H9 (cell line): ENCODE results near the gene HNRNPLL. TPM values are rescaled to one million over a fixed set of nuclear protein-coding genes. Genes with fewer than 3 reads are reported as not detected.

Experiments
- DNase-seq: peaks from one replicate; pipeline ENCODE4 v3.0.0-alpha.2; 2017
- H2AFZ ChIP-seq: one replicate; pipeline ENCODE4 v1.6.1; 2013; ENCODE audit warnings: mild to moderate bottlenecking, low read length, control low read depth, moderate library complexity
- H2AK5ac ChIP-seq: 2 replicates; pipeline ENCODE4 v1.6.1; 2013; ENCODE audit warnings: low read length, control low read depth, mixed read lengths; ENCODE audit not compliant: insufficient read length
- H2BK120ac ChIP-seq: one replicate; pipeline ENCODE4 v1.6.1; 2013; ENCODE audit warnings: low read depth, mild to moderate bottlenecking, low read length, control low read depth, inconsistent platforms; ENCODE audit not compliant: poor library complexity, severe bottlenecking
- H2BK12ac ChIP-seq: 2 replicates; pipeline ENCODE4 v1.6.1; 2013; ENCODE audit warnings: low read length, control low read depth, mixed read lengths, low read depth; ENCODE audit not compliant: insufficient read length
- H2BK15ac ChIP-seq: 2 replicates; pipeline ENCODE4 v1.6.1; 2013; ENCODE audit warnings: low read depth, low read length, control low read depth
- H2BK20ac ChIP-seq: one replicate; pipeline ENCODE4 v1.6.1; 2013; ENCODE audit warnings: low read depth, mild to moderate bottlenecking, low read length, control low read depth, inconsistent platforms; ENCODE audit not compliant: poor library complexity, severe bottlenecking
- H2BK5ac ChIP-seq: 2 replicates; pipeline ENCODE4 v1.6.1; 2013; ENCODE audit warnings: low read length, control low read depth, mixed read lengths; ENCODE audit not compliant: insufficient read length
- H3K14ac ChIP-seq: 2 replicates; pipeline ENCODE4 v1.6.1; 2013; ENCODE audit warnings: low read length, control low read depth; ENCODE audit not compliant: insufficient read depth
- H3K18ac ChIP-seq: 2 replicates; pipeline ENCODE4 v1.6.1; 2013; ENCODE audit warnings: low read depth, mild to moderate bottlenecking, mixed read lengths, low read length, control low read depth; ENCODE audit not compliant: insufficient read length
- H3K23ac ChIP-seq: 2 replicates; pipeline ENCODE4 v1.6.1; 2013; ENCODE audit warnings: low read length, control low read depth, mixed read lengths, low read depth; ENCODE audit not compliant: insufficient read length
- H3K23me2 ChIP-seq: 2 replicates; pipeline ENCODE4 v1.6.1; 2013; ENCODE audit warnings: low read depth, mild to moderate bottlenecking, mixed read lengths, low read length, control low read depth; ENCODE audit not compliant: insufficient read length, poor library complexity, severe bottlenecking
- H3K27ac ChIP-seq: 2 replicates; pipeline ENCODE4 v1.5.1; 2013; ENCODE audit warnings: low read length, control low read depth, mixed read lengths, low read depth; ENCODE audit not compliant: insufficient read length
- H3K27me3 ChIP-seq: 2 replicates; pipeline ENCODE4 v1.6.1; 2013; ENCODE audit warnings: low read length, control low read depth, inconsistent platforms; ENCODE audit not compliant: insufficient read depth
- H3K4ac ChIP-seq: 2 replicates; pipeline ENCODE4 v1.6.1; 2013; ENCODE audit warnings: low read depth, mild to moderate bottlenecking, control low read depth, inconsistent platforms, low read length, moderate library complexity
- H3K4me1 ChIP-seq: 2 replicates; pipeline ENCODE4 v1.6.1; 2013; ENCODE audit warnings: low read length, control low read depth, inconsistent platforms; ENCODE audit not compliant: insufficient read depth
- H3K4me2 ChIP-seq: 2 replicates; pipeline ENCODE4 v1.6.1; 2013; ENCODE audit warnings: low read length, control low read depth, mixed read lengths; ENCODE audit not compliant: insufficient read length, insufficient read depth
- H3K56ac ChIP-seq: 2 replicates; pipeline ENCODE4 v1.6.1; 2013; ENCODE audit warnings: low read depth, mild to moderate bottlenecking, mixed read lengths, low read length, control low read depth; ENCODE audit not compliant: insufficient read length
- H3K79me1 ChIP-seq: 2 replicates; pipeline ENCODE4 v1.6.1; 2013; ENCODE audit warnings: low read depth, mild to moderate bottlenecking, moderate library complexity, low read length, control low read depth, inconsistent platforms; ENCODE audit not compliant: insufficient read depth, poor library complexity, severe bottlenecking
- H3K79me2 ChIP-seq: 2 replicates; pipeline ENCODE4 v1.6.1; 2013; ENCODE audit warnings: low read length, control low read depth, inconsistent platforms; ENCODE audit not compliant: insufficient read depth
- H3K9ac ChIP-seq: 2 replicates; pipeline ENCODE4 v1.6.1; 2013; ENCODE audit warnings: low read length, control low read depth, mixed read lengths; ENCODE audit not compliant: insufficient read length; ENCODE audit errors: extremely low read depth
- H3K9me3 ChIP-seq: one replicate; pipeline ENCODE4 v1.6.1; 2013; ENCODE audit warnings: low read depth, low read length, inconsistent platforms; ENCODE audit not compliant: control insufficient read depth
- H3T11ph ChIP-seq: one replicate; pipeline ENCODE4 v1.6.1; 2013; ENCODE audit warnings: mild to moderate bottlenecking, low read length, control low read depth, inconsistent platforms
- H4K20me1 ChIP-seq: one replicate; pipeline ENCODE4 v1.6.1; 2013; ENCODE audit not compliant: control insufficient read depth, insufficient read length, insufficient read depth
- H4K5ac ChIP-seq: 2 replicates; pipeline ENCODE4 v1.6.1; 2013; ENCODE audit warnings: low read depth, mild to moderate bottlenecking, mixed read lengths, low read length, control low read depth; ENCODE audit not compliant: insufficient read length
- H4K8ac ChIP-seq: replicated peaks from 2 replicates; pipeline ENCODE4 v1.6.1; 2013; ENCODE audit warnings: low read length, control low read depth, mixed read lengths, low read depth; ENCODE audit not compliant: insufficient read length
- H4K91ac ChIP-seq: 2 replicates; pipeline ENCODE4 v1.6.1; 2013; ENCODE audit warnings: low read depth, mild to moderate bottlenecking, moderate library complexity, mixed read lengths, low read length, control low read depth; ENCODE audit not compliant: insufficient read length
- H3K27ac Mint-ChIP-seq, 3 experiments: 2 replicates in 2 of 3; 3 replicates in 1 of 3; pipeline ENCODE4 v1.8.0; 2020 to 2021; ENCODE audit warnings: mixed read lengths in 3 of 3, mild to moderate bottlenecking in 1 of 3, moderate library complexity in 1 of 3
- H3K27me3 Mint-ChIP-seq: 2 replicates; pipeline ENCODE4 v1.8.0; 2021; ENCODE audit warnings: low read depth, mild to moderate bottlenecking, moderate library complexity, mixed read lengths
- H3K36me3 Mint-ChIP-seq, 3 experiments: 2 replicates in 2 of 3; 3 replicates in 1 of 3; pipeline ENCODE4 v1.8.0; 2020 to 2021; ENCODE audit warnings: low read depth in 3 of 3, mixed read lengths in 3 of 3; ENCODE audit not compliant: insufficient read depth in 1 of 3
- H3K4me1 Mint-ChIP-seq, 2 experiments: 2 replicates each; pipeline ENCODE4 v1.8.0; 2020; ENCODE audit warnings: mixed read lengths in 2 of 2
- H3K4me3 Mint-ChIP-seq, 2 experiments: 2 replicates in 1 of 2; 3 replicates in 1 of 2; pipeline ENCODE4 v1.8.0; 2020 to 2021; ENCODE audit warnings: mild to moderate bottlenecking in 2 of 2, mixed read lengths in 2 of 2, moderate library complexity in 1 of 2
- H3K9me3 Mint-ChIP-seq, 2 experiments: 2 replicates in 1 of 2; 3 replicates in 1 of 2; pipeline ENCODE4 v1.8.0; 2020; ENCODE audit warnings: mild to moderate bottlenecking in 2 of 2, mixed read lengths in 2 of 2, moderate library complexity in 1 of 2
- CTCF ChIP-seq: fragments of 200-600 bp; sonication (generic); conservative IDR thresholded peaks from 3 replicates; pipeline ENCODE4 v1.8.0; 2021; ENCODE audit warnings: antibody characterized with exemption, mild to moderate bottlenecking
- WGBS: extraction: QIAGEN DNeasy Blood & Tissue Kit; methylation state at CpG from one replicate; pipeline ENCODE4 v1.1.7; 2013; ENCODE audit warnings: missing lambda C conversion rate, low lambda C conversion rate, mixed read lengths; ENCODE audit not compliant: insufficient read length; ENCODE audit errors: extremely low coverage; 5-methylcytosine and 5-hydroxymethylcytosine counted together
- total RNA-seq: library from RNA; stranded (reverse); gene quantifications from 2 replicates; pipeline ENCODE4 v1.2.1, GENCODE V29; 2021

The HNRNPLL gene
- total RNA-seq, 1 experiment from 2014 or later: 52.3 TPM

DNA sequence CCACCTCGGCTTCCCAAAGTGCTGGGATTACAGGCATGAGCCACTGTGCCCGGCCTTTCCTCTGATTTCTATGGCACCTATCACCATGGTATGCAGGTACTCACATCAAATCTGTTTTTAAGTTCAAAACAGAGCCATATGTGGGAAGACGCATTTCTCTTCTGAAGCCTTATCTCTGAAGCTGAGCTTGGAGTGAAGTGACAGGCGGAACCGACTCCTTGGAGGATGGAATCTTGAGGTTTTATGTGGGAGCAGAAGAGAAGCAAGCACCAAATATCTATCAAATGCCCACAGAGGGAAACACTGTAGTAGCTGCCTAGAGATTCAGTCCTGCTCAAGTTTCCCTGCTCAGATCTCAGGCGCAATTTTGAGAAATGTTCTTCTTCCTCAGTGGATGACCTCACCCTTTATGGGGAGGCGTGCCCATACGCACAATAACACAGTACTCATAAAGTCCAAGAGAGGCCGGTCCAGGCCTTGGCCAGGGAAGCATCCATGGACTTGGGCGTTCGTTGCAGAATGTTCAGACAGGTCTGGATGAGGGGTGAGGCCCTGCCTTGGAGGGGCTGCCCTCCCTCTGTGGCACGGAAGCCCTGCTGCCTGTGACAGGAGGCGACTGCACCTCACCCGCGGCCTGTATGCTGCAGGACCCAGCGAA, 67.9 kb downstream of the HNRNPLL start:
- Histone ChIP-seq H2BK12ac (no peak overlapping the region), H3K79me2 (no peaks in the 10 kb centered on the region), H4K8ac (no peak overlapping the region), H4K5ac (no peak overlapping the region), H2BK120ac (no peak overlapping the region), H4K91ac (no peak overlapping the region), H3K27ac (no peak overlapping the region), H2AK5ac (no peak overlapping the region), H3K4me2 (no peak overlapping the region), H3K4me1 (no peaks in the 10 kb centered on the region), H3K14ac (no peak overlapping the region), H2BK15ac (no peak overlapping the region), H3K4ac (no peak overlapping the region), H3K18ac (no peak overlapping the region), H2BK5ac (no peak overlapping the region), H3K79me1 (no peaks in the 10 kb centered on the region), H2AFZ (no peak overlapping the region), H3K23me2 (peaks cover 2% of the 10 kb centered on the region), H3K9ac (no peak overlapping the region), H3K56ac (no peak overlapping the region), H3K23ac (no peak overlapping the region), H3T11ph (no peak overlapping the region), H3K9me3 (no peaks in the 10 kb centered on the region), H3K27me3 (no peaks in the 10 kb centered on the region; the same call in 1 of the 2 replicates), H2BK20ac (no peak overlapping the region), H4K20me1 (no peaks in the 10 kb centered on the region)
- no peaks in the 10 kb centered on the region for H3K9me3 Mint-ChIP-seq
- H3K4me3 Mint-ChIP-seq: no peak overlapping the region; a peak in 1 of 5 replicates
- TF ChIP-seq CTCF: no peak
- no peak for DNase-seq
- no peaks in the 10 kb centered on the region for H3K36me3 Mint-ChIP-seq
- peaks cover 10 to 14% of the 10 kb centered on the region in 2 experiments; a peak in 3 of 4 replicates for H3K4me1 Mint-ChIP-seq
- WGBS: no CpG with 5 or more reads among the region's 16 CpGs
- no peak overlapping the region for H3K27ac Mint-ChIP-seq
- H3K27me3 Mint-ChIP-seq: peaks cover 33% of the 10 kb centered on the region
